K562 (cell line): Measurements from ENCODE around the gene RFX3. TPM values are rescaled to one million over a fixed set of nuclear protein-coding genes. Genes with fewer than 3 reads are reported as not detected.

Source experiments
- ELF4 ChIP-seq: fragments of 450-650 bp; formaldehyde crosslinking; IDR thresholded peaks from 2 replicates; pipeline ENCODE4 v1.4.0; 2022; ENCODE audit warnings: missing genetic modification characterization
- polyA plus RNA-seq, 8 experiments: library from polyadenylated mRNA; depleted of rRNA in 4 of 8; stranded (reverse) in 5 of 8; unstranded in 3 of 8; fragments of >200 nt; fragmentation: Nextera tagmentation in 2 of 8; fragmentation: Illumina TruSeq in 1 of 8; extraction: Ambion mirVana in 2 of 8; extraction: Trizol in 1 of 8; gene quantifications; 2 replicates each; pipeline versions ENCODE4 v1.2.1 to v1.2.3, GENCODE V29; 2011 to 2014; ENCODE audit warnings: inconsistent platforms in 1 of 8, missing spikeins in 1 of 8
- total RNA-seq, 7 experiments: library from RNA; depleted of rRNA in 6 of 7; stranded (reverse); fragments of >200 nt in 6 of 7; fragmentation: Illumina TruSeq in 2 of 7; extraction: Trizol in 2 of 7; gene quantifications; 2 replicates each; pipeline versions ENCODE4 v1.2.1 to v1.2.3, GENCODE V29; 2011 to 2021; ENCODE audit warnings: low replicate concordance in 1 of 7
- TF ChIP-seq, protein P1 (sequence below), 2 experiments: fragments of 450-650 bp; IDR thresholded peaks; 2 replicates each; pipeline ENCODE4 v1.6.1; 2018; ENCODE audit warnings: mild to moderate bottlenecking in 2 of 2, low read depth in 1 of 2; ENCODE audit not compliant: partially characterized antibody in 2 of 2
- TF ChIP-seq, protein P2 (sequence below): fragments of 250-450 bp; sonication (Bioruptor Pico); IDR thresholded peaks from 2 replicates; pipeline ENCODE4 v1.5.0; 2021; ENCODE audit warnings: mild to moderate bottlenecking, moderate library complexity

RFX3 gene
- total and polyA plus RNA-seq, 9 of the 15 experiments (the other 6 are each of a cell fraction or from before 2014, with no cell fraction given), result 0.86 to 4.9 (median 2.0) TPM

DNA sequence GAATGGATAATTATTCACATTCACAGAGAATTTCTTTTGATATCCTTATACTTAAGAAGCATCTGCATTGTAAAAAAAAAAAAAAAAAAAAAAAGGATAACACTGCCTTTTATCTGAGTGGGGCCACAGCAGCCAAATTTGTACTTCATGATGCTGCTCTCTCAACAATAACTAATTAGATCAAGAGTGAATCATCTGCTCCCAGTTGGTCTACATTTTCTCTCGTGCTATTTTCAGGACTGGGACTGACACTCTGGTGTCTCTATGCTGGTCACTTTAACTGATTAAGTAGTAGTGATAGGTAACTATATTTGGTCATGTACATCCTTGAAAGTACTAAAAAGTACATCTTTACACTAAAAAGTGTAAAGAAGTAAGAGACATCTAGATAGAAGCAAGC, 90.1 kb downstream of the RFX3 start (continued):
- TF ChIP-seq, protein P1, sequence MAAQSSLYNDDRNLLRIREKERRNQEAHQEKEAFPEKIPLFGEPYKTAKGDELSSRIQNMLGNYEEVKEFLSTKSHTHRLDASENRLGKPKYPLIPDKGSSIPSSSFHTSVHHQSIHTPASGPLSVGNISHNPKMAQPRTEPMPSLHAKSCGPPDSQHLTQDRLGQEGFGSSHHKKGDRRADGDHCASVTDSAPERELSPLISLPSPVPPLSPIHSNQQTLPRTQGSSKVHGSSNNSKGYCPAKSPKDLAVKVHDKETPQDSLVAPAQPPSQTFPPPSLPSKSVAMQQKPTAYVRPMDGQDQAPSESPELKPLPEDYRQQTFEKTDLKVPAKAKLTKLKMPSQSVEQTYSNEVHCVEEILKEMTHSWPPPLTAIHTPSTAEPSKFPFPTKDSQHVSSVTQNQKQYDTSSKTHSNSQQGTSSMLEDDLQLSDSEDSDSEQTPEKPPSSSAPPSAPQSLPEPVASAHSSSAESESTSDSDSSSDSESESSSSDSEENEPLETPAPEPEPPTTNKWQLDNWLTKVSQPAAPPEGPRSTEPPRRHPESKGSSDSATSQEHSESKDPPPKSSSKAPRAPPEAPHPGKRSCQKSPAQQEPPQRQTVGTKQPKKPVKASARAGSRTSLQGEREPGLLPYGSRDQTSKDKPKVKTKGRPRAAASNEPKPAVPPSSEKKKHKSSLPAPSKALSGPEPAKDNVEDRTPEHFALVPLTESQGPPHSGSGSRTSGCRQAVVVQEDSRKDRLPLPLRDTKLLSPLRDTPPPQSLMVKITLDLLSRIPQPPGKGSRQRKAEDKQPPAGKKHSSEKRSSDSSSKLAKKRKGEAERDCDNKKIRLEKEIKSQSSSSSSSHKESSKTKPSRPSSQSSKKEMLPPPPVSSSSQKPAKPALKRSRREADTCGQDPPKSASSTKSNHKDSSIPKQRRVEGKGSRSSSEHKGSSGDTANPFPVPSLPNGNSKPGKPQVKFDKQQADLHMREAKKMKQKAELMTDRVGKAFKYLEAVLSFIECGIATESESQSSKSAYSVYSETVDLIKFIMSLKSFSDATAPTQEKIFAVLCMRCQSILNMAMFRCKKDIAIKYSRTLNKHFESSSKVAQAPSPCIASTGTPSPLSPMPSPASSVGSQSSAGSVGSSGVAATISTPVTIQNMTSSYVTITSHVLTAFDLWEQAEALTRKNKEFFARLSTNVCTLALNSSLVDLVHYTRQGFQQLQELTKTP (IDR thresholded peaks at IDR 0.05; ENCODE audit: low read depth in 1 of 2, partially characterized antibody in 2 of 2), result no peak
- no peak for TF ChIP-seq ELF4 (CRISPR knock-in tag)
- TF ChIP-seq, protein P2, sequence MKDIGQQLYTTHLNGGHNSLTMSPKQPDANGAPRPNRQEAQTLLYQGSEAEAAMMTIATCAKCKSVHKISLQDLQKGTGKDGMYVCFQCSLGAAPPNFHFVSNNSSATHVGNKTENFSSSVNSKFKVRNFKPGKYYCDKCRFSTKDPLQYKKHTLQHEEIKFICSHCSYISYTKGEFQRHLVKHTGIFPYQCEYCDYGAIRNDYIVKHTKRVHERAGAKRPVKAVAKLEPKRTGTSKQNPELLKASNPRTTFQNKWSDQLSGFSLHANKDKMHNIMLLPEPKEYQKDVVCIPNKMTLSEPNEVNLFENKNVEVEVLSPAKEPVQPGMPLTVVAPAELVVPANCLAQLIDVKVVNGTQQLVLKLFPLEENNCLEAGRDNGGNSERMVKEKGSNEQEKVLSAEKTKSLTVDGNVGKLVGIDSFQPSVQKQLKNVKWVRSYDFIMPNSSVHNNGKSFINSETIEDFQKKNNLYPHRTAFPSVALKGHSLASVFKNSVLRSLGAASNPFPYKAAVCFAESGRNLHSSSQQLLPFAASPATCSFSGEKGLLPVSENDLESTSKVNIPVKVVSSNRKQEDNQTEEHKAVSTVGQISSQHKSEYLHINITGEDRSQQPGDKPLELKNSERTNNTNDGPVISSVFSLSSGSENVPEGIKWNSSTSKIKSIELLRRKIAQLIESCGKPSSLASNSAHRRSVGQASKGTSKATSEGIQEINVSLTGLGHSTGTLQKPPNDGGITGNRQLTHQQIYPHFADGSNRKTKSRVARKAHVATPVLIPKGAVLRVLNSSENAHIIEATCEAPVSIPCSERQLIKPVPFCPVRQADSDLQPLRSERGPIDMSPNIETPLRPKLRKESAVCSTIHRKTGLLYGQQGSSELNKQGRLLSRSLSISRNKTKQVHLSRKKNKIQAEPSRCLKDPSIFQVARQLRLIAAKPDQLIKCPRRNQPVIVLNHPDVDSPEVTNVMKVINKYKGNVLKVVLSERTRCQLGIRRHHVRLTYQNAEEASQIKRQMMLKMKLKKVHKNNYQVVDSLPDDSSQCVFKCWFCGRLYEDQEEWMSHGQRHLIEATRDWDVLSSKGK (CRISPR knock-in tag), result no peak
